Measurements from ENCODE around the gene ACTR1B.
A peak's percentile ranks its signal among the peaks of the same experiment; 100 is the strongest.
"Not testable (repeated sequence)": the region's sequence is repeated elsewhere in the genome, so short reads cannot be mapped to it uniquely, and the experiment has no call there.

Gene ACTR1B

GRCh38 chr2:97657986-97658690, 5.7 kb downstream of the ACTR1B start:
- no peak for DNase-seq

- DNase-seq = no peak
These were observed 6.8 kb downstream of the ACTR1B start for GRCh38 chr2:97656905-97657587.

GRCh38 chr2:97656129-97656755, 7.6 kb downstream of the ACTR1B start:
- DNase-seq = no peak

GRCh38 chr2:97654791-97655190, 9.1 kb downstream of the ACTR1B start:
- no peak for DNase-seq

GRCh38 chr2:97654309-97654708, 9.5 kb downstream of the ACTR1B start:
- no peak for DNase-seq

- DNase-seq = no peak
These were observed 10.0 kb downstream of the ACTR1B start for GRCh38 chr2:97653874-97654273.

GRCh38 chr2:97653473-97653872, 10.4 kb downstream of the ACTR1B start:
- DNase-seq = no peak

- DNase-seq = no peak
These were observed 12.7 kb downstream of the ACTR1B start for GRCh38 chr2:97651114-97651513.

GRCh38 chr2:97646977-97647376, 16.9 kb downstream of the ACTR1B start:
- no peak for DNase-seq

- peak; percentile 98 for DNase-seq
These were observed 17.9 kb downstream of the ACTR1B start, which contains the start of gene COX5B for GRCh38 chr2:97645695-97646629. COX5B (plus strand) TSS chr2:97646062; CDS start chr2:97646087, 25 bp downstream.

GRCh38 chr2:97645112-97645694, 18.6 kb downstream of the ACTR1B start:
- DNase-seq = peak; percentile 76

GRCh38 chr2:97644023-97644717, 19.7 kb downstream of the ACTR1B start:
- no peak for DNase-seq

GRCh38 chr2:97626049-97626430, 37.8 kb downstream of the ACTR1B start:
- not testable (repeated sequence) for DNase-seq

- DNase-seq = not testable (repeated sequence)
These were observed 38.3 kb downstream of the ACTR1B start for GRCh38 chr2:97625354-97626048.

GRCh38 chr2:97622976-97623375, 40.9 kb downstream of the ACTR1B start:
- not testable (repeated sequence) for DNase-seq

- DNase-seq = not testable (repeated sequence)
These were observed 43.4 kb downstream of the ACTR1B start for GRCh38 chr2:97620492-97620891.

GRCh38 chr2:97618939-97619827, 44.7 kb downstream of the ACTR1B start:
- not testable (repeated sequence) for DNase-seq

- DNase-seq = no peak
These were observed 45.9 kb downstream of the ACTR1B start for GRCh38 chr2:97617911-97618310.

- DNase-seq = not testable (repeated sequence)
These were observed 48.1 kb downstream of the ACTR1B start for GRCh38 chr2:97615746-97616145.

- DNase-seq = not testable (repeated sequence)
These were observed 51.9 kb downstream of the ACTR1B start for GRCh38 chr2:97611895-97612294.
